Fibroblast of peridontal ligament (primary cell): ENCODE data around the gene DDX10.

Source experiments
- DNase-seq: peaks from one replicate; pipeline ENCODE4 v3.0.0-alpha.2; 2010; ENCODE audit errors: extremely low read depth

Gene DDX10

GRCh38 chr11:108871867-108872266 is 207.0 kb downstream of the DDX10 start:
- peak; percentile 49 for DNase-seq

GRCh38 chr11:108872781-108873291 is 208.0 kb downstream of the DDX10 start:
- DNase-seq: peak; percentile 37

- peak; percentile 49 for DNase-seq
These were observed 208.4 kb downstream of the DDX10 start for GRCh38 chr11:108873310-108873709.

- DNase-seq: no peak
These were observed 209.1 kb downstream of the DDX10 start for GRCh38 chr11:108873941-108874340.

GRCh38 chr11:108875134-108875533 is 210.3 kb downstream of the DDX10 start:
- DNase-seq: no peak

GRCh38 chr11:108877178-108877577 is 212.3 kb downstream of the DDX10 start:
- no peak for DNase-seq

GRCh38 chr11:108880510-108880909 is 215.6 kb downstream of the DDX10 start:
- DNase-seq: peak; percentile 35

GRCh38 chr11:108881131-108881530 is 216.3 kb downstream of the DDX10 start:
- DNase-seq: no peak

- no peak for DNase-seq
These were observed 217.5 kb downstream of the DDX10 start for GRCh38 chr11:108882211-108882831.

- no peak for DNase-seq
These were observed 221.3 kb downstream of the DDX10 start for GRCh38 chr11:108886005-108886659.

- DNase-seq: peak; percentile 37
These were observed 221.8 kb downstream of the DDX10 start for GRCh38 chr11:108886660-108887009.

- peak; percentile 73 for DNase-seq
These were observed 222.8 kb downstream of the DDX10 start for GRCh38 chr11:108887436-108888238.

- peak; percentile 33 for DNase-seq
These were observed 225.7 kb downstream of the DDX10 start for GRCh38 chr11:108890482-108891105.

GRCh38 chr11:108891143-108891542 is 226.3 kb downstream of the DDX10 start:
- DNase-seq: no peak

- no peak for DNase-seq
These were observed 227.1 kb downstream of the DDX10 start for GRCh38 chr11:108891909-108892511.

- peak; percentile 46 for DNase-seq
These were observed 231.0 kb downstream of the DDX10 start for GRCh38 chr11:108895579-108896480.

- DNase-seq: no peak
These were observed 232.2 kb downstream of the DDX10 start for GRCh38 chr11:108897071-108897481.

GRCh38 chr11:108897916-108898315 is 233.0 kb downstream of the DDX10 start:
- no peak for DNase-seq

- DNase-seq: no peak
These were observed 236.5 kb downstream of the DDX10 start for GRCh38 chr11:108901359-108901758.

GRCh38 chr11:108902027-108902469 is 237.2 kb downstream of the DDX10 start:
- no peak for DNase-seq

- no peak for DNase-seq
These were observed 239.6 kb downstream of the DDX10 start for GRCh38 chr11:108904480-108904879.
